ENCODE results near the gene SH3BP2.

The SH3BP2 gene

GRCh38 chr4:2785613-2786012, 7.3 kb upstream of the SH3BP2 start:
- no peaks in the 10 kb centered on the region; the same call in 1 of the 2 replicates for H3F3A ChIP-seq (ENCODE audit: control insufficient read depth, insufficient read depth)
- H3K9me2 ChIP-seq (replicated peaks; ENCODE audit: control insufficient read depth, low read length) = no peaks in the 10 kb centered on the region
- peaks cover 37% of the 10 kb centered on the region for H3K4me1 ChIP-seq (ENCODE audit: control insufficient read depth, low read length)
- 0 out of 2 replicates have a peak, but pooled peaks cover 5% of the 10 kb centered on the region for H3K27me3 ChIP-seq (ENCODE audit: control insufficient read depth, low read length)
- H3K9me3 ChIP-seq (ENCODE audit: control insufficient read depth, insufficient read depth, low read length) = no peaks in the 10 kb centered on the region
- H3K4me2 ChIP-seq (ENCODE audit: low read length) = peak overlapping the region; percentile 67
- no peak for TF ChIP-seq EZH2phosphoT487 (IDR thresholded peaks at IDR 0.05; ENCODE audit: borderline replicate concordance, low read length)
- TF ChIP-seq CTCF (IDR thresholded peaks at IDR 0.05; ENCODE audit: low read depth, low read length, poor library complexity, severe bottlenecking) = no peak
- H3K79me2 ChIP-seq (ENCODE audit: control insufficient read depth, low read length) = no peaks in the 10 kb centered on the region
- peak overlapping the region; percentile 22 for H3K27ac ChIP-seq (ENCODE audit: low read depth, low read length)
- no peaks in the 10 kb centered on the region for H4K20me1 ChIP-seq (ENCODE audit: control insufficient read depth, insufficient read depth, low read depth, low read length)
- no peaks in the 10 kb centered on the region for H3K36me3 ChIP-seq (ENCODE audit: control insufficient read depth, low read length)
- peak overlapping the region; percentile 12; the same call in 1 of the 2 replicates for H3K4me3 ChIP-seq (ENCODE audit: low read length)

GRCh38 chr4:2786152-2786671, 6.7 kb upstream of the SH3BP2 start:
- Histone ChIP-seq H3K4me1 (ENCODE audit: control insufficient read depth, low read length) (peaks cover 37% of the 10 kb centered on the region), H3K4me2 (ENCODE audit: low read length) (peak overlapping the region; percentile 67), H3F3A (ENCODE audit: control insufficient read depth, insufficient read depth) (no peaks in the 10 kb centered on the region; the same call in 1 of the 2 replicates), H3K27ac (ENCODE audit: low read depth, low read length) (peak overlapping the region; percentile 59), H3K4me3 (ENCODE audit: low read length) (peak overlapping the region; percentile 44), H3K9me3 (ENCODE audit: control insufficient read depth, insufficient read depth, low read length) (no peaks in the 10 kb centered on the region), H3K27me3 (ENCODE audit: control insufficient read depth, low read length) (0 out of 2 replicates have a peak, but pooled peaks cover 5% of the 10 kb centered on the region), H3K36me3 (ENCODE audit: control insufficient read depth, low read length) (no peaks in the 10 kb centered on the region), H3K79me2 (ENCODE audit: control insufficient read depth, low read length) (no peaks in the 10 kb centered on the region), H3K9me2 (replicated peaks; ENCODE audit: control insufficient read depth, low read length) (no peaks in the 10 kb centered on the region), H4K20me1 (ENCODE audit: control insufficient read depth, insufficient read depth, low read depth, low read length) (no peaks in the 10 kb centered on the region)
- TF ChIP-seq EZH2phosphoT487 (IDR thresholded peaks at IDR 0.05; ENCODE audit: borderline replicate concordance, low read length) = no peak
- TF ChIP-seq CTCF (IDR thresholded peaks at IDR 0.05; ENCODE audit: low read depth, low read length, poor library complexity, severe bottlenecking) = no peak

GRCh38 chr4:2786794-2787229, 6.1 kb upstream of the SH3BP2 start:
- Histone ChIP-seq H3F3A (ENCODE audit: control insufficient read depth, insufficient read depth) (no peaks in the 10 kb centered on the region; the same call in 1 of the 2 replicates), H3K9me2 (replicated peaks; ENCODE audit: control insufficient read depth, low read length) (no peaks in the 10 kb centered on the region), H3K4me3 (ENCODE audit: low read length) (peak overlapping the region; percentile 44), H3K36me3 (ENCODE audit: control insufficient read depth, low read length) (no peaks in the 10 kb centered on the region), H3K79me2 (ENCODE audit: control insufficient read depth, low read length) (no peaks in the 10 kb centered on the region), H4K20me1 (ENCODE audit: control insufficient read depth, insufficient read depth, low read depth, low read length) (no peaks in the 10 kb centered on the region), H3K4me2 (ENCODE audit: low read length) (peak overlapping the region; percentile 67), H3K27me3 (ENCODE audit: control insufficient read depth, low read length) (0 out of 2 replicates have a peak, but pooled peaks cover 5% of the 10 kb centered on the region), H3K27ac (ENCODE audit: low read depth, low read length) (peak overlapping the region; percentile 59), H3K9me3 (ENCODE audit: control insufficient read depth, insufficient read depth, low read length) (no peaks in the 10 kb centered on the region), H3K4me1 (ENCODE audit: control insufficient read depth, low read length) (peaks cover 37% of the 10 kb centered on the region)
- TF ChIP-seq EZH2phosphoT487 (IDR thresholded peaks at IDR 0.05; ENCODE audit: borderline replicate concordance, low read length) (no peak), CTCF (IDR thresholded peaks at IDR 0.05; ENCODE audit: low read depth, low read length, poor library complexity, severe bottlenecking) (no peak)

Data from DOHH2 (cell line).